Gastroesophageal sphincter (tissue), 3 donors: Measurements from ENCODE around the gene NUP153.

ENCODE experiments used
- CTCF ChIP-seq, 4 experiments: fragments of 200-600 bp in 2 of 4; fragments of 450-650 bp in 2 of 4; sonication (generic) in 1 of 4; IDR thresholded peaks; one replicate each; pipeline ENCODE4 v1.5.1; 2017 to 2019; ENCODE audit warnings: antibody characterized with exemption in 4 of 4, mild to moderate bottlenecking in 2 of 4, moderate library complexity in 2 of 4
- EP300 ChIP-seq: sonication (generic); formaldehyde crosslinking; IDR thresholded peaks from one replicate; pipeline ENCODE4 v1.6.1; 2017; ENCODE audit warnings: antibody characterized with exemption, mild to moderate bottlenecking
- POLR2AphosphoS5 ChIP-seq: sonication (generic); formaldehyde crosslinking; IDR thresholded peaks from one replicate; pipeline ENCODE4 v1.6.1; 2017; ENCODE audit warnings: antibody characterized with exemption

- TF ChIP-seq CTCF (IDR thresholded peaks at IDR 0.05) (no peak), POLR2AphosphoS5 (no peak), EP300 (no peak)
Observed at GRCh38 chr6:17688481-17688880, 18.2 kb downstream of the NUP153 start.
